Activated CD4-positive, alpha-beta T cell treated with anti-CD3 and anti-CD28 coated beads for 36 hours (primary cell): Measurements from ENCODE around the gene ATP6V1C2. TPM values are rescaled to one million over a fixed set of nuclear protein-coding genes. Genes with fewer than 3 reads are reported as not detected.

ENCODE experiments used
- ATAC-seq: fragments of 200-7000 bp; cut with Tn5 transposase; one replicate; pipeline ENCODE4 v1.10.0; 2021; ENCODE audit warnings: mild to moderate bottlenecking, moderate library complexity
- CTCF ChIA-PET: fragments of 350-600 bp; sonication (Branson Sonifier 250); formaldehyde crosslinking; loops from one replicate; lab custom pipeline; 2021; ENCODE audit warnings: antibody characterized with exemption; lab: Charles Lee
- POLR2A ChIA-PET: fragments of 350-600 bp; sonication (Branson Sonifier 250); formaldehyde crosslinking; loops from one replicate; lab custom pipeline; 2021; ENCODE audit warnings: antibody characterized with exemption, inconsistent platforms; lab: Charles Lee
- DNase-seq: peaks from one replicate; pipeline ENCODE4 v3.0.0-alpha.2; 2020
- H3K27ac Mint-ChIP-seq: one replicate; pipeline ENCODE4 v1.8.0; 2021; ENCODE audit warnings: mixed read lengths
- H3K27me3 Mint-ChIP-seq: one replicate; pipeline ENCODE4 v1.8.0; 2021; ENCODE audit warnings: mixed read lengths
- H3K36me3 Mint-ChIP-seq: one replicate; pipeline ENCODE4 v1.8.0; 2021; ENCODE audit warnings: low read depth, mixed read lengths
- H3K4me1 Mint-ChIP-seq: one replicate; pipeline ENCODE4 v1.8.0; 2021; ENCODE audit warnings: mixed read lengths
- H3K4me3 Mint-ChIP-seq: one replicate; pipeline ENCODE4 v1.8.0; 2021; ENCODE audit warnings: mild to moderate bottlenecking, moderate library complexity, mixed read lengths
- H3K9me3 Mint-ChIP-seq: one replicate; pipeline ENCODE4 v1.8.0; 2021; ENCODE audit warnings: low read depth, mixed read lengths
- intact Hi-C, 2 experiments: fragments of 100-400 bp; cut with DNase I in 1 of 2; cut with micrococcal nuclease in 1 of 2; formaldehyde crosslinking; loops; one replicate each; pipeline versions ENCODE4 v1.14.2 to v1.15.1; 2022 to 2024; cut with DNase I, micrococcal nuclease
- total RNA-seq, 2 experiments: library from RNA; stranded (reverse); gene quantifications; one replicate each; pipeline ENCODE4 v1.2.3, GENCODE V29; 2021

The ATP6V1C2 gene
- total RNA-seq, 2 experiments from 2014 or later = not detected

DNA sequence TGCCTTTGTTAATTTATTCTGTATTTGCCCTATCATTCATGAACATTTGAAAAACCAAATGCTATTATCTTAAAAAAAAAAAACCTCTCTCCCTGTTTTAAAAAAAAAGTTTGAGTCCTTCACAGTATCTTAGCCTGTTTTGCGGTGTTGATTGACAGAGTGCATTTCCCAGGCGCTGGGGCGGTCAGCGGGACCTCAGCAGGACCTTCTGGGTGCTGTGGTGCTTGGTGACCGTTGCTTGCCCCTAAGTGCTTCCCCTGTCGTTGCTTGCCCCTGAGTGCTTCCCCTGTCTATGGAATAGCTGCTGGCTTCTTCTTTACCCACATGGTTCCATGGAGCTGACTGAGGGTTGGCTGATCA lies 12.1 kb downstream of the ATP6V1C2 start:
- Mint-ChIP-seq H3K27me3 (peaks cover 2% of the 10 kb centered on the region), H3K4me1 (no peaks in the 10 kb centered on the region), H3K9me3 (no peaks in the 10 kb centered on the region), H3K36me3 (no peaks in the 10 kb centered on the region), H3K27ac (no peak overlapping the region), H3K4me3 (no peak overlapping the region)
- ChIA-PET POLR2A (no interaction called here), CTCF (no interaction called here)
- DNase-seq (no peak), ATAC-seq (no peak)
- intact Hi-C loops = no loop called here

DNA sequence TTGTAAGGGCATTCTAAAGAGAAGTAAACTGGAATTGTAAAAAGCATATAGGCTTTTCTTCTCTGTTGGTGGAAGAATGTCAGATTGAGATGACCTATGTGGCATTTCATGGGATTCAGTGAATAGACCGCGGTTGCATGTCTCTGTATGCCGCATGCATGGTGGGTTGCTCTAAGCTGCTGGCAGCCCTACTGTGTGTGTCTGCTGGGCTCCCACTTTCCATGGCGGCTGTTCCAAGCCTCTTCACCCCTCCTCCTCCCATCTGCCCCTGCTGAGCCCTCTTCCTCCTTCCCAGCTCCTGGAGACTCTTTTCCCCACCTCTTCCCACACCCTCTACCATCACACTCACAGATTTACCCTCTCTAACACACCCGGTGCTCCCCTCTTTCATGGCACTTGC lies 12.6 kb downstream of the ATP6V1C2 start:
- DNase-seq (no peak), ATAC-seq (no peak)
- intact Hi-C loops = no loop called here
- ChIA-PET CTCF (interaction anchor here (0.6 kb wide), 2 partner anchors 259 to 294 kb away, joined by 3 read pairs; no protein-coding TSS in a partner anchor), POLR2A (no interaction called here)
- Mint-ChIP-seq H3K9me3 (no peaks in the 10 kb centered on the region), H3K27ac (no peak overlapping the region), H3K27me3 (peaks cover 2% of the 10 kb centered on the region), H3K4me3 (no peak overlapping the region), H3K36me3 (no peaks in the 10 kb centered on the region), H3K4me1 (no peaks in the 10 kb centered on the region)

DNA sequence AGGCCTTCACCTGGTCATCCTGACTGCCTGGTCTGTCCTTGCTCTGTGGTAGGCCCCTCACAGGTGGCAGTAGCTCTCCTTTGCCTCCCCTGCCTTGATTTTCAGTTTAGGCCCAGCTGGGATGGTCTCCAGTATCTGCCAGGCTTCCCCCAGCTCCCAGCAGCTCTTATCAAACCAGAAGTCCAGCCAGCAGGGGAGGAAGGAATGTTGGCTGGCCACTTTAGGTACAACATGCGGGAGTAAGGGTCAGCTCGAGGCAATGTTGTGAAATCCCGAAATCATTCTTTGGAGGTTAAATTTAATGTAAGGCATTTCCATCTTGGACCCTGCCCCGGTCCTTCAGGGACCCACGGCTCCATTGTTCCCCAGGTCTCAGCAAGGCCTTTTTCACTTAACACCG lies 16.8 kb downstream of the ATP6V1C2 start:
- ATAC-seq (no peak), DNase-seq (no peak)
- H3K4me1 Mint-ChIP-seq = no peaks in the 10 kb centered on the region
- H3K4me3 Mint-ChIP-seq = no peak overlapping the region
- H3K27ac Mint-ChIP-seq = no peak overlapping the region
- intact Hi-C loops = no loop called here
- ChIA-PET POLR2A (no interaction called here), CTCF (interaction anchor here (0.8 kb wide), 1 partner anchor 490 kb away, joined by 3 read pairs; no protein-coding TSS in a partner anchor)
- H3K9me3 Mint-ChIP-seq = no peaks in the 10 kb centered on the region
- peaks cover 2% of the 10 kb centered on the region for H3K27me3 Mint-ChIP-seq
- no peaks in the 10 kb centered on the region for H3K36me3 Mint-ChIP-seq

DNA sequence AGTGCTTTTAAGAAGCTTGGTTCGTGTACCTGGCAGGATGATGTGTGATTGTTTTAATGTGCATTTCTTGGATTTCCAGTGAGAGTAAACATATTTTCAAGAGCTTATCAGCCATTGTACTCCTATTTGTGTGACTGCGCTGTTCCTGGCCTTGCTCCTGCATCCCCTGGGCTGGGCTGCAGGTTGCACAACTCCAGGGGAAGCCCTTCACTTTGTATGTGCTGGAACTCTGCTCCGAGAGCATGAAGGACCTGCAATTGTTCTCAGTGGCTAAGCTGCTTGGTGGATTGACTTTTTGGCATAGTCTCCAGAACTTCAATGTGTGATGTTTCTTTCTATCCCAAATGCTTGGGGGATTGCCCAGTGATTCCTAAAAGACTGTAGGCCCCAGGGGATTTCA lies 18.8 kb downstream of the ATP6V1C2 start:
- H3K36me3 Mint-ChIP-seq = no peaks in the 10 kb centered on the region
- H3K4me3 Mint-ChIP-seq = no peak overlapping the region
- intact Hi-C loops = no loop called here
- no peak for DNase-seq
- ChIA-PET CTCF (interaction anchor here (0.6 kb wide), 1 partner anchor 361 kb away, joined by 3 read pairs; no protein-coding TSS in a partner anchor), POLR2A (interaction anchor here (0.7 kb wide), 1 partner anchor 72 kb away, joined by 3 read pairs; no protein-coding TSS in a partner anchor)
- no peak overlapping the region for H3K27ac Mint-ChIP-seq
- H3K27me3 Mint-ChIP-seq = no peaks in the 10 kb centered on the region
- H3K4me1 Mint-ChIP-seq = peaks cover under 1% of the 10 kb centered on the region
- no peak for ATAC-seq
- H3K9me3 Mint-ChIP-seq = no peaks in the 10 kb centered on the region

DNA sequence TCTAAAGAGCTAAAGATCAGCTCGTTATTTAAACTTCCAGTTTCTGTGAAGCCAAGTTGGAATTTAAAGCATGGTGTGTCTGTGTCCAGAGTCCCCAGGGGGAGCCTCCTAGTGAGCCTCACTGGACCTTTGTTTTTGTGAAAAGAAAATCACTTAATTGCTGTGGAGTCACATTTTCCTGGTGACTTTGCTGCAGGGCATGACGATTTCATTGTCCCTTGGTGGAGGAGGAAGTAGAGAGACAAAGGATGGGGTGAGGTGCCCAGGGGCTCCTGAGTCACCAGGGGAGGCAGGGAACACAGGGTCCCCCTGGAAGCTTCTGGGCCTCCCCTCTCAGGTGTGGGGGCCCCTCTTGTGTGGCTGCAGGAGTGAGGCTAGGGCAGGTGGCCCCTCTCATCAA lies 19.7 kb downstream of the ATP6V1C2 start:
- H3K4me1 Mint-ChIP-seq = peaks cover 8% of the 10 kb centered on the region
- H3K9me3 Mint-ChIP-seq = no peaks in the 10 kb centered on the region
- ATAC-seq (no peak), DNase-seq (no peak)
- H3K36me3 Mint-ChIP-seq = no peaks in the 10 kb centered on the region
- intact Hi-C loops = no loop called here
- CTCF ChIA-PET = interaction anchor here (1.1 kb wide), 1 partner anchor 25 kb away, joined by 3 read pairs; no protein-coding TSS in a partner anchor
- H3K27ac Mint-ChIP-seq = no peak overlapping the region
- H3K4me3 Mint-ChIP-seq = no peak overlapping the region
- H3K27me3 Mint-ChIP-seq = no peaks in the 10 kb centered on the region
- POLR2A ChIA-PET = no interaction called here

DNA sequence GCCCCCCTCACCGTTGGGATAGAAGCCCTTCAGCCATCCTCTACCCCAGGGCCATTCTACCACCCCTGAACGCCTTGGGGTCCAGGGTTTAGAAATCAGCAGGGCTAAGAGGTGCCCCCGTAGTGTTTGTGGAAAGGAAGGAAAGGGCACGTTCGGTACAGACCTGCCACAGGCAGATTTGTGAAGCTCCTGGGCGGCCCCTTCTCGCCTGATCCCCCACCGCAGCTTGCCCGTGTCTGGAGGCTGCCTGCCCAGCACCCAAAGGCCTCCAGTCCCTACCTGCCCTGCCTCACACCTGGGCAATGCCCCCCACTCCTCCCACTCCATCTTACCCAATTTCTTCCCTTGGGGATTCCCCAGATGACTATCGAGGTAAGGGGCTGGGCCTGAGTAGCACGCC lies 21.2 kb downstream of the ATP6V1C2 start:
- ATAC-seq (no peak), DNase-seq (no peak)
- intact Hi-C loops = no loop called here
- H3K9me3 Mint-ChIP-seq = no peaks in the 10 kb centered on the region
- no peak overlapping the region for H3K4me3 Mint-ChIP-seq
- no peaks in the 10 kb centered on the region for H3K27me3 Mint-ChIP-seq
- peaks cover 8% of the 10 kb centered on the region for H3K4me1 Mint-ChIP-seq
- ChIA-PET POLR2A (interaction anchor here (0.5 kb wide), 1 partner anchor 69 kb away, joined by 3 read pairs; no protein-coding TSS in a partner anchor), CTCF (no interaction called here)
- no peak overlapping the region for H3K27ac Mint-ChIP-seq
- no peaks in the 10 kb centered on the region for H3K36me3 Mint-ChIP-seq

GRCh38 chr2:10750610-10751009 lies 29.2 kb downstream of the ATP6V1C2 start:
- CTCF ChIA-PET = no interaction called here
- Mint-ChIP-seq H3K27ac (no peak overlapping the region), H3K4me1 (peaks cover 3% of the 10 kb centered on the region), H3K4me3 (no peak overlapping the region), H3K27me3 (peaks cover 2% of the 10 kb centered on the region), H3K9me3 (no peaks in the 10 kb centered on the region), H3K36me3 (no peaks in the 10 kb centered on the region)
- POLR2A ChIA-PET = no interaction called here
- no peak for ATAC-seq
- intact Hi-C loops = no loop called here
- no peak for DNase-seq

DNA sequence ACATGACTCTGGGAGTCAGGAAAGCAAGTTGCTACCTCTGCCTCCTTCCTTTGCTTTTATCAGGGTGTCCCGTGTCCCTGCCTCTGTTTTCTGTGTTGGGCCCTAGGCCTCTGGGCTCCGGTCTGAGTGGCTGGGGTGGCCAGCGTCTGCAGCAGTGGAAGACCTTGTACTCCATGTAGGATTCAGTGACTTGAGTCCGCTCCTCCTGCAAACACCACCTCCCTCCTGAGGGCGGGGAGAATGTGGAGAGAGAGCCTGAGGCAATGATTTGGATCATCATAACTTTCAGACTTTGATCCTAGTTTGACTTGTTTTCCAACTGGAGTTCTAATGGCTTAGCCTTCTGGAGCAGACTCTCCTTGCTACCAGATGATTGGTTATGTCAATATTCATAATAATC lies 30.8 kb downstream of the ATP6V1C2 start:
- no peak overlapping the region for H3K4me3 Mint-ChIP-seq
- no peak for ATAC-seq
- H3K4me1 Mint-ChIP-seq = no peaks in the 10 kb centered on the region
- ChIA-PET CTCF (interaction anchor here (1.0 kb wide), 1 partner anchor 8 kb away, joined by 3 read pairs; no protein-coding TSS in a partner anchor), POLR2A (no interaction called here)
- no peaks in the 10 kb centered on the region for H3K9me3 Mint-ChIP-seq
- no peak overlapping the region for H3K27ac Mint-ChIP-seq
- H3K27me3 Mint-ChIP-seq = peaks cover 2% of the 10 kb centered on the region
- no peak for DNase-seq
- intact Hi-C loops = no loop called here
- no peaks in the 10 kb centered on the region for H3K36me3 Mint-ChIP-seq

- ATAC-seq = no peak
- CTCF ChIA-PET = interaction anchor here (1.0 kb wide), 1 partner anchor 9 kb away, joined by 3 read pairs; no protein-coding TSS in a partner anchor
These were observed 31.7 kb downstream of the ATP6V1C2 start for GRCh38 chr2:10753156-10753555.

DNA sequence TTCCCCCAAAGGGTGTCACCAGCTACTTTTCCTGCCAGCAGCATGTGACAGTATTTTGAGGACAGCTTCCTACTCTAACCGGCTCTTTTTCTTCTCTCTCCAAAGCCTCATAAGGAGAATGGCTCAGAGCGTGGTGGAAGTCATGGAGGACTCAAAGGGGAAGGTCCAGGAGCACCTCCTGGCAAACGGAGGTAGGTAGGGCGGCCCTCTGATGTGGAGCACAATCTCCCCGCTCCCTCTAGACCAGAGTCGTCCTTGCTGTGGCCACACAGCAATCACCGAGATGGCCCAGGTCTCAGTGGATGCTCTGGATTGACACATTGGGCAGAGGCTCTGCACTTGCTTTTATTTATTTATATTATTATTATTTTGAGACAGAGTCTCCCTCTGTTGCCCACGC lies 32.4 kb downstream of the ATP6V1C2 start:
- H3K27ac Mint-ChIP-seq = no peak overlapping the region
- intact Hi-C loops = no loop called here
- ATAC-seq (no peak), DNase-seq (no peak)
- ChIA-PET POLR2A (no interaction called here), CTCF (no interaction called here)
- no peaks in the 10 kb centered on the region for H3K36me3 Mint-ChIP-seq
- no peaks in the 10 kb centered on the region for H3K4me1 Mint-ChIP-seq
- H3K27me3 Mint-ChIP-seq = peaks cover 2% of the 10 kb centered on the region
- no peaks in the 10 kb centered on the region for H3K9me3 Mint-ChIP-seq
- H3K4me3 Mint-ChIP-seq = no peak overlapping the region

More at GRCh38 chr2:10753156-10753555, 31.7 kb downstream of the ATP6V1C2 start:
- DNase-seq = no peak
- H3K9me3 Mint-ChIP-seq = no peaks in the 10 kb centered on the region
- H3K27ac Mint-ChIP-seq = no peak overlapping the region
- no peaks in the 10 kb centered on the region for H3K4me1 Mint-ChIP-seq
- POLR2A ChIA-PET = interaction anchor here (0.6 kb wide), 1 partner anchor 589 kb away, joined by 3 read pairs; no protein-coding TSS in a partner anchor
- intact Hi-C loops = no loop called here
- H3K27me3 Mint-ChIP-seq = peaks cover 2% of the 10 kb centered on the region
- H3K4me3 Mint-ChIP-seq = no peak overlapping the region
- H3K36me3 Mint-ChIP-seq = no peaks in the 10 kb centered on the region

DNA sequence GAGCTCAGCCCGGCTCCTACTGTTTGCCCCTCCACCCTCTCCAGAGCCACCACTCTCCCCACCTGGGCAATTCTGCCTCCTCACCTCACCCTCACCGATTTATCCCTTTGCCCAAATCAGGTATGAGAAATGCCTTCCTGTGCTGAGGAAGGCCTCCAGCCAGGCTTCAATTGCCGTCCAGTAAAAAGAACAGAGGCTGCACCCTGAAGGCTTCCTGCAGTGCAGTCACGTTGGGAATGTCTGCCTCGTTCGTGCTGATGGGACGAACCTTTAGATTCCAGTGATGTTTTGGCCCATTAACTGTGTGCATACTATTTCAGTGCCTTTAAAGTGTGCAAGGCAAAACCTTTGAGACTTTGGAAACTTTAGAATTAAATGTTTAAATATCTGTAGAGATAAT lies 34.2 kb downstream of the ATP6V1C2 start:
- DNase-seq = no peak
- ChIA-PET POLR2A (no interaction called here), CTCF (no interaction called here)
- H3K4me1 Mint-ChIP-seq = no peaks in the 10 kb centered on the region
- H3K27me3 Mint-ChIP-seq = peaks cover 2% of the 10 kb centered on the region
- no peak for ATAC-seq
- no peaks in the 10 kb centered on the region for H3K36me3 Mint-ChIP-seq
- intact Hi-C loops = no loop called here
- no peak overlapping the region for H3K27ac Mint-ChIP-seq
- no peaks in the 10 kb centered on the region for H3K9me3 Mint-ChIP-seq
- H3K4me3 Mint-ChIP-seq = no peak overlapping the region

GRCh38 chr2:10757814-10758286 lies 36.4 kb downstream of the ATP6V1C2 start:
- Mint-ChIP-seq H3K36me3 (no peaks in the 10 kb centered on the region), H3K4me3 (no peak overlapping the region), H3K4me1 (no peaks in the 10 kb centered on the region), H3K27ac (no peak overlapping the region), H3K9me3 (no peaks in the 10 kb centered on the region), H3K27me3 (no peaks in the 10 kb centered on the region)
- intact Hi-C loops = no loop called here
- no peak for DNase-seq
- POLR2A ChIA-PET = no interaction called here
- CTCF ChIA-PET = interaction anchor here (0.8 kb wide), 1 partner anchor 36 kb away, joined by 3 read pairs; no protein-coding TSS in a partner anchor
- ATAC-seq = no peak
